Ecto neural progenitor cell (in vitro differentiated cells): ENCODE measurements around the gene IQCC.
A peak's percentile ranks its signal among the peaks of the same experiment; 100 is the strongest.

Source experiments
- DNase-seq: peaks from one replicate; pipeline ENCODE4 v3.0.0-alpha.2; 2018; ENCODE audit warnings: low spot score

IQCC gene

DNA sequence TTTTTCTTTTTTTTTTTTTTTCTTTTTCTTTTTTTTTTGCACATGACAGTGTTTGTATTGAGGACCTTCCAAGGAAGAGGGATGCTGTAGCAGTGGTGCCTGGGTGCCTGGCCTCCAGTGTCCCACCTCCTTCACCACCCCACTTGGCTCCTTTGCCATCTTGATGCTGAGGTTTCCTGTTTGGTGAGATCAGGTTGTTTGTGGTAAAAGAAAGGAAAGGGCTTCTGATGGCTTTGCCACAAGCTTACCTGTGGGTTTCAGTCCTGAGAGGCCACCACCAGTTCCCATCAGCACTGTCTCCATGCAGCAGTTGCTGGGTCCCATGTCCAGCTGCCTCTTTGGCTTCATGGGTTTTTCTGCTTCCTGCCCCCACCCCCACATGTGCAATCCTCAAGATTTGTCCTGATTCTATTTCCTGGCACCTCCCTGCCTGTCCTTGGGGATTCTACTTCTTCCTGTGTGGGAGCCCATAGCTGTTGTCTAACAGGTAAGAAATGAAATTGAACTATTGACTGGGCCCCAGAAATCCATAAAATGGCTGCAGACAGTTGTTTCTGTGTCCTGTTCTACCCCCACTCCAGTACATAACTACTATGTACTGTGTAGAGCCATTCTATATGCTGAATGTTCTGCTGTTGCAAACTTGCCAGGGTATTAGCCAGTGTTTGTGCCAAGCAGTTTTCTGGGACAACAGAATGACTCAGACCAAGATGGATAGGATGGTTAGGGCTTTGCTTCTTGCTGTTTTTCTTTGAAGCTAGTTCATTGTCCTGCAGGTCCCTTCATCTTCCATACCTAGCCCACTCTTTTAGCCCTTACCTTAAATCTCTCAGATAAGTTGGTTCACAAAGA, 9.3 kb upstream of the IQCC start:
- DNase-seq = no peak

- DNase-seq = no peak
Observed at GRCh38 chr1:32197074-32197473, 8.4 kb upstream of the IQCC start.

GRCh38 chr1:32197837-32198236, 7.6 kb upstream of the IQCC start:
- no peak for DNase-seq

DNA sequence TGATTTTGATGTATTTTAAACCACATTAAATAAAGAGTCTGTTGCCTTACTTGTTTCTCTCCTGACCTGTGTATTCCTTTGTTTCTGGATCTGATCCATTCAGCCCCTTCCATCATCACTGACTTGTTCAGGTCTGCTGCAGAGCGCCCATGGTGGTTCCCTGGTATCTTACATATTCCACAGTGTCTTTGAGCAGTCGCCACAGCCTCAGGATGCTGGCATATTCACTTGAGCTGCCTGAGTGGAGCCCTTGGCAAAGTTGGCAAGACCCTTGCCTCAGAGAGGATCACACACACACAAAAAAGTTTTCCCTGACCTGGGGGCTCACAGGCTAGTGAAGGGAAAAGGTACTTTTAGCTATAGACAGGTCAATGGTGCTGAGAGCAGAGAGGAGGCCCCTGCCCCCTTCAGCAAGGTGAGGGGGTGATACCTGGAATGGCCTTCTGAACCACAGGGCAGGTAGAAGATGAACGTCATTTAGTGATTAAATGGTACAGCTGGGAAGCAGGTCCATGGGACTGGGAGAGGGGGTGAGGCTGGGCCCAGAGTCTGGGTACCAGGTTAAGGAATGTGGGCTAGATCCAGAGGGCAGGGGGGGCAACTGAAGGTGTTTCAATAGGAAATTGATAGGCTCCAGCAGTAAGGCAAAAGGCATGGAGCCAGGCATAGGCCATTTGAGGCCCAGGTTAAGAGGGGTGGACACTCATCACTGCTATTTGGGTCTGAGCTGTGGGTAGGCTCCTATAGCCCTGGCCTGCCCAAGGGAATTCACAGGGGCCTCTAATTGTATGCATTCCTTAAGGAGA, 7.0 kb upstream of the IQCC start:
- DNase-seq = no peak

- no peak for DNase-seq
Observed at GRCh38 chr1:32199043-32199716, 6.3 kb upstream of the IQCC start.

- DNase-seq = no peak
Observed at GRCh38 chr1:32199717-32200072, 5.8 kb upstream of the IQCC start.

DNA sequence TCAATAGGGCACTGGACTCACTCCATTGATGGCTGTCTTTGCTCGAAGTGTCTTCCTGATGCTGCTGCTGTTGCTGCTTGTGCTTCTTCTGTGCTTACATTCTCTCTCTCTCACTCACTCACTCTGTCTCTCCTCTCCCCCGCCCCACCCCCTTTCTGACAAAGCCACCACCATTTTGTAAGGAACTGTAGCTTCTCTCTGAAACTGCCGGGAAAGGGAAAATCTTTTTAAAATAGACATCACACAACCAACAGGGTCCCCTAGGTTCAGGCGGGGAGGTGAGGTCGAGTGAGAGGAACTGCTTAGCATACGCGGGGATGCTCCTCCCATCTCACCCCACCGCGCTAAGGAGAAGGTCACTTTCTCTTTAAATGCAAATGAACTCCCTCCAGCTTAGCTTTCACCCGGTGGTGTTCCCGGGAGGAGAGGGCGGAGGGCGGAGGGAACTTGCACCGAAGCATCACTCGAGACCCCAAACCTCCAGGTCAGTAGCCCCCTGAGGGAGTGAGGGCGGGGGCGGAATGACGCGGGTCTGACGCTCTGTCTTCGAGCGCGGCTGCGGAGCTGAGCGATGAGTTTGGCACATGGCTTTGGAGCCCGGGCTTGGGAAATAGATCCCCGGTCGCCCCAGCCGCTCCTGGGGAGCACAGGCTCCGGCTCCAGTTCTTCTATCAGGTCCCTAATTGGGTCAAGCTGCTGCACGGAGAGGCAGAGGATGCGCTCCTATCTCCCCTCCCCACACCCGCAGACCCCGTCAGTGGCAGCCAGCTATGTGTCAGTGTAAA, 5.1 kb upstream of the IQCC start, which contains the start of gene CCDC28B:
Gene CCDC28B, plus strand, starts transcription at position 370 of the 785 bp plus-strand sequence. CDS start 1,341 bp downstream, outside the sequence.
- DNase-seq = peak; percentile 84

- DNase-seq = peak; percentile 79
Observed at GRCh38 chr1:32201011-32201855, 4.2 kb upstream of the IQCC start.

- DNase-seq = no peak
Observed at GRCh38 chr1:32204943-32205361, 519 bp upstream of the IQCC start.

DNA sequence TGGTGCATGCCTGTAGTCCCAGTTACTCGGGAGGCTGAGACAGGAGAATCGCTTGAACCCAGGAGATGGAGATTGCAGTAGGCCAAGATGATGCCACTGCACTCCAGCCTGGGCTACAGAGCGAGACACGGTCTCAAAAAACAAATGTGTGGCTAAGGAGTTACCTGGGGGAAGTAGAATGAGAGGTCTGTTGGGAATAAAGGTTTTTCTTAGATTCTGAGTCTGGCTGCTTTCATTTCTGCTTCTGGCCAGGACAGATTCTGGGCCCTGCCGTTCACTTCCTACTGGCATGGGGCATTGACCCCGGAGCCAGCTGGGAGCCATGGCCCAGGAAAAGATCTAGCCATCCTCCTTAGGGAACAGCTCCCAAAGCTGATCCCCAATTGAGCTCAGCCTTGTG, 3.0 kb downstream of the IQCC start:
- DNase-seq = no peak

DNA sequence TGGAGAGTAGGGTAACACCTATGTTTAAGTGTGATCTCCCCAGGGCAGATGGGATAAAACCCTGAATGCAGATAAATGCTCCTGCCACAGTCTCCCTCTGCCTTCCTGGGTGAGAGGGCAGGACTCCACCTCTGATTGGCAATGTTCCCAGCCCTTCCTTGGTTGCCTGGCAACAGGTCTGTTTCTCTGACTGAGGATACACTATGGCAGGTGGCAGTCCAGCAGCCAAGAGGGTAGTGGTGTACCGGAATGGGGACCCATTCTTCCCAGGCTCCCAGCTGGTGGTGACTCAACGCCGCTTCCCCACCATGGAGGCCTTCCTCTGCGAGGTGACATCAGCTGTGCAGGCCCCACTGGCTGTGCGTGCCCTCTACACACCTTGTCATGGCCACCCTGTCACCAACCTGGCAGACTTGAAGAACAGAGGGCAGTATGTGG, 3.4 kb downstream of the IQCC start, which contains the start of gene DCDC2B:
Gene DCDC2B, plus strand, starts transcription at position 199 of the 438 bp plus-strand sequence. Its CDS starts 5 bp downstream, at position 204.
- DNase-seq = no peak

DNA sequence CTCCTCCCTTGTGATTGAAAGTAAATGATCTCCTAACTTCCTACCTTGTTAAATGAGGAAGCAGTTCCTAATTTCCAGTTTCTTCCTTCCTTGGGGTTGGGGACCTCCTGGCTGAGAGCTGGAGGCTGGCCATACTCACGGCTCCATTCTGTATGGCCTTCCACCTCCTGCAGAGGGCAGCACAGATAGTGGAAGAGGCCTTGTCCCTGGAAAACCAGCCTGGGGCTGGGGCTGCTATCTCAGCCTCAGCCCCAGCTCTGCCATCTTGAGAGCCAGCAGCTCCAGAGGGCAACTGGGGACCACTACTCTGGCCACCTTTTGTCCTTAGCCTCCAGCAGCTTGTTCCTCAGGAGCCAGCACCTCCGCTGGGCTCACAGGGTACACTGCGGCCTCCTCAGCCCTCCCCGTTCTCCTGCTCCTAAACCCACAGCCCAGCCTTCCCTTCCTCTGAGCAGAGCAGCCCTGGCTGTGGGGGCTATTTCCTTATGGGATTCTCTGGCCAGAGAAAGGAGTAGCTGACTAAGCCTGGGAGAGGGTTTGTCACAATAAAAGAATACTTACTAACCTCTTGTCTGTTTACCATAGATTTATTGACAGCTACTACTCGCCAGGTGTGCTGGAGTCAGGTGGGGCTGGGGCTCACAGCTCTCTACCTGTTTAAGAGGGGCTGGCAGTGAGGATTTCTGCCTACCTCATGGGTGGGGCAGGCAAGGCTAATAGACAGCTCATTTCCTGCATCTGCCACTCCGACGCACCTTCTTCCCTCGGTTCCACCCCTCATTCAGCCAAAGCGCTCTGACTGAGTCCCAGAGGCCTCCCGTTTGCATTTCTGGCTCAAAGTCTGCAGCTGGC, 10.4 kb downstream of the IQCC start:
- DNase-seq = peak; percentile 70

GRCh38 chr1:32216566-32216965, 11.1 kb downstream of the IQCC start:
- DNase-seq = no peak

- DNase-seq = no peak
Observed at GRCh38 chr1:32219022-32219421, 13.6 kb downstream of the IQCC start.

DNA sequence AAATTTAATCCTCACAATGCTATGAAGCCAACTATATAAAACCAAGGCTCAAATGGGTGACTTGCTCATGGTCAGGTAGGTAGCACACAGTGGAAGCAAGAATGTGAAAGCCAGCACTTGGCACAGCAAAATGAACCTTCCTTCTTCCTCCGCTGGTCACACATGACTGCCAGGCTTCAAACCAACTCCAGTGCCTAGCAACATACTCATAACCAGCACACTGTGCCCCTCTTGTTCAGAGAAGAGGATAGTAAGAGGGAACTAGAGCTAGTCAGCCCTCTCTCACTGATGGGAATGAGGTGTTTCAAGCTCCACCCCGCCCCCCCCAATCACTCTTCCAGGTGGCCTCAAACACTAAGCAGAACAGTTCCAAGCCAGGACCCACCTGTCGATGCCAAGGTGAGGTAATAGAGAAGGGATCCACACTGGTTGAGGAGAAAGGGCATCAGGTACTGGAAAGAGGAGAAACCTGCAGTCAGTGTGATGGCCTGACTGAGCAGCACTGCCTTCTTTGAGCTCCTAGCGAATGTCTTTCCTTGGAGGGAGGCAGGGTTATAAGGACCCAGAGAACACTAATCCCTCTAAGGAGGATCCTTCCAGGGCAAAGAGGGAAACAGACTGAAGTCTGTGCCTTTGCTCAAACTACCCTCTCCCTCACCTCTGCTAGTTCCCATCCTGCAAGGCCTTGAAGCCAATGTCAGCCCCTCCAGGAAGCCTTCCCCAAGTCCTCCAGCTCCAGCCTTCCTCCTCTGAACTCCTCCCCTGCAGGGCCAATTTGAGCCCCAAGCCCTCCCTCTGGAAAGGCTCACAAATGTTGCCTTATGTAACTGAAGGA, 15.5 kb downstream of the IQCC start:
- DNase-seq = no peak

GRCh38 chr1:32221581-32221979, 16.1 kb downstream of the IQCC start:
- DNase-seq = no peak

DNA sequence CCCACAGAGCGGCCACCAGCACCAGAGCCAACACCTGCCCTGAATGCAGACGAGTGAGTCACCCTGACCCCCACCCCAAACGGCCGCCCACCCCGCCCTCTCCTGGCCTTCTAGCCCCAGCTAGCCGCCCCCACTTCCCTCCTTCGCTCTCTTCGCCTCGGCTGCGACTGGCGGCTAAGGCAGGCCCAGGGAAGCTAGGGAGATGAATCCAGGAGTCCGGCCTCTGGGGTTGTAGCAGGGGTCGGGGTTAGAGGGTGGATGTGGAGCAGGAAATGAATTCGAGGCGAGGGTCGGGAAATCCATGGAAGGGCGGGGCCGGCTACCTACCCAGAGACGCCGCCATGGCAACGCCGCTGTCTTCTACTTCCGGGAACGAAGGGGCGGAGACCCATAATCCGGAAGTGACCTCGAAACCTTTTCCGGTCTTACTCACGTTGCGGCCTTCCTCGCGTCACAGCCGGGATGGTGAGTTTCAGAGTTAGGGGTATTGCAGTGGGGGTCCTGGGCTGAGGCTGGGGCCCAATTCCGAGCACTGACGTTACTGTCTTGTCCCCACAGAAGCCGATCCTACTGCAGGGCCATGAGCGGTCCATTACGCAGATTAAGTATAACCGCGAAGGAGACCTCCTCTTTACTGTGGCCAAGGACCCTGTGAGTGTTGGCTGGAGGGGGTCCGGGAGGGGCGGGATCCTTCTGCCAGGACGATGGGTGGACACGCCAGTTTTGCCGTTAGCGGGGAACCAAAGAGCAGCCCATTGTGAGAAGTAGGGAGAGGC, 16.7 kb downstream of the IQCC start, which contains the start of the genes EIF3I and TMEM234:
Gene EIF3I, plus strand, starts transcription at position 428 of the 776 bp plus-strand sequence. Its CDS starts 35 bp downstream, at position 463.
Gene TMEM234, minus strand, starts transcription at position 374 of the 776 bp plus-strand sequence. Its CDS starts 31 bp downstream, at position 343.
- peak; percentile 92 for DNase-seq

GRCh38 chr1:32223683-32224082, 18.2 kb downstream of the IQCC start:
- DNase-seq = no peak
